ENCODE measurements around the gene CNIH3.

Gene CNIH3

GRCh38 chr1:224759681-224760091 lies 143.6 kb downstream of the CNIH3 start:
- H3K4me1 ChIP-seq (ENCODE audit: control insufficient read depth in 1 of 2, insufficient read depth in 2 of 2, low read length in 2 of 2): no peaks in the 10 kb centered on the region
- H3K9ac ChIP-seq (ENCODE audit: low read depth in 1 of 2, low read length in 2 of 2): no peak overlapping the region
- H3K27ac ChIP-seq (ENCODE audit: low read depth, low read length): no peak overlapping the region
- peaks cover 8 to 10% of the 10 kb centered on the region in 2 donors for H3K9me3 ChIP-seq (ENCODE audit: control insufficient read depth in 1 of 2, low read length in 2 of 2)
- H3K4me3 ChIP-seq (ENCODE audit: low read depth in 1 of 2, low read length in 2 of 2): no peak overlapping the region
- H3K27me3 ChIP-seq (ENCODE audit: control insufficient read depth in 1 of 2, insufficient read depth in 2 of 2, low read length in 2 of 2): no peaks in the 10 kb centered on the region
- H3K36me3 ChIP-seq (ENCODE audit: control insufficient read depth in 1 of 2, insufficient read depth in 2 of 2, low read length in 2 of 2): no peaks in the 10 kb centered on the region

- Histone ChIP-seq H3K27ac (ENCODE audit: low read depth, low read length) (no peak overlapping the region), H3K4me3 (ENCODE audit: low read depth in 1 of 2, low read length in 2 of 2) (no peak overlapping the region), H3K27me3 (ENCODE audit: control insufficient read depth in 1 of 2, insufficient read depth in 2 of 2, low read length in 2 of 2) (no peaks in the 10 kb centered on the region), H3K36me3 (ENCODE audit: control insufficient read depth in 1 of 2, insufficient read depth in 2 of 2, low read length in 2 of 2) (no peaks in the 10 kb centered on the region), H3K9me3 (ENCODE audit: control insufficient read depth in 1 of 2, low read length in 2 of 2) (peaks cover 8 to 10% of the 10 kb centered on the region in 2 donors), H3K4me1 (ENCODE audit: control insufficient read depth in 1 of 2, insufficient read depth in 2 of 2, low read length in 2 of 2) (no peaks in the 10 kb centered on the region), H3K9ac (ENCODE audit: low read depth in 1 of 2, low read length in 2 of 2) (no peak overlapping the region)
These were observed 144.0 kb downstream of the CNIH3 start for GRCh38 chr1:224760163-224760562.

DNA sequence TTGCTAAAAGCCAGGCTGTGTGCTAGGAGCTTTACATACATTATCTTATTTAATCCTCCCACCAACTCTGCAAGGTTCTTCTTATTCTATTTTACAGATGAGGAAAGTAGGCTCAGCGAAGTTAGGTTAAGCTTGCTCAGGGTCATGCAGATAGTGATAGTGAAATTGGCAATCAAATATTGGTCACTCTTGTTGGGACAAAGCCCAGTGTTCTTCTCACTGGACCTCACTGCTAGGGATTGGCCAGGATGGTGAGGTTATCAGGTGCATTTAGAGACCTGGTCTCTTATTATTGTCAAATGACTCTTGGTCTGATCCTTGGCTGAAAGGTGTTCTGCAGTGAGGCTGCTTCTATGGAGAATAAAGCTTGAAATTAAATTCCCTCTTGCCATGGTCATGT lies 145.1 kb downstream of the CNIH3 start:
- Histone ChIP-seq H3K27me3 (ENCODE audit: control insufficient read depth in 1 of 2, insufficient read depth in 2 of 2, low read length in 2 of 2) (no peaks in the 10 kb centered on the region), H3K4me3 (ENCODE audit: low read depth in 1 of 2, low read length in 2 of 2) (no peak overlapping the region), H3K36me3 (ENCODE audit: control insufficient read depth in 1 of 2, insufficient read depth in 2 of 2, low read length in 2 of 2) (no peaks in the 10 kb centered on the region), H3K27ac (ENCODE audit: low read depth, low read length) (no peak overlapping the region), H3K9me3 (ENCODE audit: control insufficient read depth in 1 of 2, low read length in 2 of 2) (peaks cover 8 to 10% of the 10 kb centered on the region in 2 donors), H3K4me1 (ENCODE audit: control insufficient read depth in 1 of 2, insufficient read depth in 2 of 2, low read length in 2 of 2) (no peaks in the 10 kb centered on the region), H3K9ac (ENCODE audit: low read depth in 1 of 2, low read length in 2 of 2) (no peak overlapping the region)

DNA sequence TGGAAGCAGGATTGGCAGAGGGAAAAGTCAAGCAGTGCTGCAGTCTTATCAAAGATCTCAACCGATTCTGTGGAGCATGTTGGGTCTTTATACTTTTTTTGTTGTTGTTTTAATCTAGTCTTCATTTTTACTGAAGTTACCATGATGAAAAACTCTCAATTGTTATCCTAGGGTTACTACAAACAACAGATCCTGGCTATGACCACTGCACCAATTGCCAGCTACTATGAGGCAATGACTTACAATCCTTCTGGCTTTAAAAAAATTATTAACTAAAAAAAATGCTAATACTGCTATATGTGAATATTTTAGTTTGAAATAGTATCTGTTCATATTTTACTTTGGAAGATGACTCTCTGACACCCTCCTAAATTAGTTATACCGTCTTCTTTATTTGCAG lies 145.9 kb downstream of the CNIH3 start:
- H3K27me3 ChIP-seq (ENCODE audit: control insufficient read depth in 1 of 2, insufficient read depth in 2 of 2, low read length in 2 of 2): no peaks in the 10 kb centered on the region
- H3K36me3 ChIP-seq (ENCODE audit: control insufficient read depth in 1 of 2, insufficient read depth in 2 of 2, low read length in 2 of 2): no peaks in the 10 kb centered on the region
- peaks cover 8 to 10% of the 10 kb centered on the region in 2 donors for H3K9me3 ChIP-seq (ENCODE audit: control insufficient read depth in 1 of 2, low read length in 2 of 2)
- H3K9ac ChIP-seq (ENCODE audit: low read depth in 1 of 2, low read length in 2 of 2): no peak overlapping the region
- no peak overlapping the region for H3K27ac ChIP-seq (ENCODE audit: low read depth, low read length)
- H3K4me3 ChIP-seq (ENCODE audit: low read depth in 1 of 2, low read length in 2 of 2): no peak overlapping the region
- H3K4me1 ChIP-seq (ENCODE audit: control insufficient read depth in 1 of 2, insufficient read depth in 2 of 2, low read length in 2 of 2): no peaks in the 10 kb centered on the region

DNA sequence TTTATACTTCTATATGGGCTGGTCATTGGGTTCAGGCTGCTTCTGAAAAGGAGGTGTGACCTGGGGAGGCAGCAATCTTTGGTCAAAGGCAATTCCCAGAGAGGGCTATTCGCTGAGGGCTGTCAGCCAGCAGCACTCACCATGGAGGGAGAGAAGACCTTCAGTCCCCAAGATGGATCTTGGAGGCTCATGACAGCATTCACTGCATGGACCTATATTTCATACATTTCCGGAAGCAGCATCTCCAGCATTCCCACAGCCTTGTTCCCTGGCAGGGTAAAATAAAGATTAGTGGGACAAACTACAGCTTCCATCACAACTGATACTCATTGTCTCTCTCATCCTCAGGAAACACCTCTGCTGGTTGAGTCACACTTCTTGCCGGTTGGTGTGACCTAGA lies 146.6 kb downstream of the CNIH3 start:
- peaks cover 8 to 10% of the 10 kb centered on the region in 2 donors for H3K9me3 ChIP-seq (ENCODE audit: control insufficient read depth in 1 of 2, low read length in 2 of 2)
- no peak overlapping the region for H3K27ac ChIP-seq (ENCODE audit: low read depth, low read length)
- no peaks in the 10 kb centered on the region for H3K36me3 ChIP-seq (ENCODE audit: control insufficient read depth in 1 of 2, insufficient read depth in 2 of 2, low read length in 2 of 2)
- no peaks in the 10 kb centered on the region for H3K4me1 ChIP-seq (ENCODE audit: control insufficient read depth in 1 of 2, insufficient read depth in 2 of 2, low read length in 2 of 2)
- H3K9ac ChIP-seq (ENCODE audit: low read depth in 1 of 2, low read length in 2 of 2): no peak overlapping the region
- no peaks in the 10 kb centered on the region for H3K27me3 ChIP-seq (ENCODE audit: control insufficient read depth in 1 of 2, insufficient read depth in 2 of 2, low read length in 2 of 2)
- no peak overlapping the region for H3K4me3 ChIP-seq (ENCODE audit: low read depth in 1 of 2, low read length in 2 of 2)

DNA sequence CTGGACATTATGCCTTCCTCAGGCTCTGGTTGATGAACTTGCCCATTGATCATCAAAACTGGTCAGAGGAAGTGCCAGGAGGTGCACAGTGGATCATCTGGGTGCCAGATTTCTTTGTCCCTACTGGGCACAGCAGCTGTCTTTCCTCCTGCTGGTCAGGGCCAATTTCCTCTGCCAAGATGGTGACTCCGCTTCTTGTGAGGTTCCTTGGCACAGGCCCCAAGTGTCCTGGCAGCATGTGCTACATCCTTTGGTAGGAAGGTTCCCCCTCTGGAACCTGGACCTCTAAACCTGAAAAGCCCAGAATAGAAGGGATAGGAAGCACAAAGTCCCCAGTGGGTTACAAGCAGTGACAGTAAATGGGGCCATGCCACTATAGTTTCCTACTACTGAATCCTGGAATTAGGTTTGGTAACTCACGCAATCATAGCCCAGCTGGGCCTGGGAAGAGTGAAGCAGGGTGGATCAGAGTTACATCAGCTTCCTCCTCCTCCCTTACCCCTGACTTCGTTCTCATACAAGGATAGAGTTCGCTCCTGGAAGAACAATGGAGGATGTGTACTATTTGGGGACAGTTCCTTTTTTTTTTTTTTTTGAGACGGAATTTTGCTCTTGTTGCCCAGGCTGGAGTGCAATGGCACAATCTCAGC lies 147.1 kb downstream of the CNIH3 start:
- Histone ChIP-seq H3K9me3 (ENCODE audit: control insufficient read depth in 1 of 2, low read length in 2 of 2) (peaks cover 8 to 10% of the 10 kb centered on the region in 2 donors), H3K27ac (ENCODE audit: low read depth, low read length) (no peak overlapping the region), H3K36me3 (ENCODE audit: control insufficient read depth in 1 of 2, insufficient read depth in 2 of 2, low read length in 2 of 2) (no peaks in the 10 kb centered on the region), H3K4me3 (ENCODE audit: low read depth in 1 of 2, low read length in 2 of 2) (no peak overlapping the region), H3K27me3 (ENCODE audit: control insufficient read depth in 1 of 2, insufficient read depth in 2 of 2, low read length in 2 of 2) (no peaks in the 10 kb centered on the region), H3K9ac (ENCODE audit: low read depth in 1 of 2, low read length in 2 of 2) (no peak overlapping the region), H3K4me1 (ENCODE audit: control insufficient read depth in 1 of 2, insufficient read depth in 2 of 2, low read length in 2 of 2) (no peaks in the 10 kb centered on the region)

DNA sequence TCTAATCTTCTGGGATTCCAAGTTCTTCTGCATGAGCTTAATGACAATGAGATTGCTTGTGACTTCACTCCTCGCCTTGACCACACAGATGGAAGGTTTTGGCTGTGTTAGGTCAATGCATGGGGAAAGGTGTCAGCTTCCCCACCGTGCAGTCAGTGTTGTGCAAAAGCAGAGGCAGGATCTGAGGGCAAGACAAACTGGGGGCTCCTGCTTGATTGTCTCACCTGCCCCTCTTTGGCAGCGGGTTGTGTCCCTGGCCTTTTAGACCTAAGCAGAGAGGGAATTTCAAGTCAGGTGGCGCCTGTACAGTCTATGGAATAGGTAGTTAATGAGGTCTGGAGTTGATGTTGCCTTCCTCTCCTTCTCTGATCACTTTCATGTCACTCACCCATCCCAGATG lies 150.1 kb downstream of the CNIH3 start:
- Histone ChIP-seq H3K9ac (ENCODE audit: low read depth in 1 of 2, low read length in 2 of 2) (no peak overlapping the region), H3K9me3 (ENCODE audit: control insufficient read depth in 1 of 2, low read length in 2 of 2) (no peaks in the 10 kb centered on the region), H3K4me1 (ENCODE audit: control insufficient read depth in 1 of 2, insufficient read depth in 2 of 2, low read length in 2 of 2) (no peaks in the 10 kb centered on the region), H3K27me3 (ENCODE audit: control insufficient read depth in 1 of 2, insufficient read depth in 2 of 2, low read length in 2 of 2) (peaks cover 0 to under 1% of the 10 kb centered on the region in 2 donors), H3K27ac (ENCODE audit: low read depth, low read length) (no peak overlapping the region), H3K36me3 (ENCODE audit: control insufficient read depth in 1 of 2, insufficient read depth in 2 of 2, low read length in 2 of 2) (no peaks in the 10 kb centered on the region), H3K4me3 (ENCODE audit: low read depth in 1 of 2, low read length in 2 of 2) (no peak overlapping the region)

DNA sequence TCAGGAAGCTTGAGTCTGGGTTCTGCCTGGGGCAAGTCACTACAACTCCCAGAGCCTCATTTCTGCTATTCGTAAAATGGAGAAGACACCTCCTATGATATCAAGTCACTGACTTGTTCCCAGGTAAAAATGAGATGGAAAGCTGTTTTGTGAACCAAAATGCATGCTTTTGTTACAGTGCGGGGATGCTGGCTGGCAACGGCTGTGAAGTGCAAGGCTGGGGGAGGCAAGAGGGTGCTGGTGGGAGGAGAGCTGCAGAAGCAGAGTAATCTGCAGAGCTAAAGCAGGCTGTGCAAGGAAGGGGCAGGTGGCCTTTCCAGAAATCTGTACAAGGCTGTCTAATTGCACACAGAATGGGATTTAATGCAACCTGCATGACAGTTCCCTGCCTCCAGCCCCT lies 150.9 kb downstream of the CNIH3 start:
- H3K9me3 ChIP-seq (ENCODE audit: control insufficient read depth in 1 of 2, low read length in 2 of 2): no peaks in the 10 kb centered on the region
- H3K27me3 ChIP-seq (ENCODE audit: control insufficient read depth in 1 of 2, insufficient read depth in 2 of 2, low read length in 2 of 2): peaks cover 0 to 3% of the 10 kb centered on the region in 2 donors
- H3K36me3 ChIP-seq (ENCODE audit: control insufficient read depth in 1 of 2, insufficient read depth in 2 of 2, low read length in 2 of 2): no peaks in the 10 kb centered on the region
- H3K4me1 ChIP-seq (ENCODE audit: control insufficient read depth in 1 of 2, insufficient read depth in 2 of 2, low read length in 2 of 2): no peaks in the 10 kb centered on the region
- no peak overlapping the region for H3K4me3 ChIP-seq (ENCODE audit: low read depth in 1 of 2, low read length in 2 of 2)
- H3K9ac ChIP-seq (ENCODE audit: low read depth in 1 of 2, low read length in 2 of 2): no peak overlapping the region
- no peak overlapping the region for H3K27ac ChIP-seq (ENCODE audit: low read depth, low read length)

DNA sequence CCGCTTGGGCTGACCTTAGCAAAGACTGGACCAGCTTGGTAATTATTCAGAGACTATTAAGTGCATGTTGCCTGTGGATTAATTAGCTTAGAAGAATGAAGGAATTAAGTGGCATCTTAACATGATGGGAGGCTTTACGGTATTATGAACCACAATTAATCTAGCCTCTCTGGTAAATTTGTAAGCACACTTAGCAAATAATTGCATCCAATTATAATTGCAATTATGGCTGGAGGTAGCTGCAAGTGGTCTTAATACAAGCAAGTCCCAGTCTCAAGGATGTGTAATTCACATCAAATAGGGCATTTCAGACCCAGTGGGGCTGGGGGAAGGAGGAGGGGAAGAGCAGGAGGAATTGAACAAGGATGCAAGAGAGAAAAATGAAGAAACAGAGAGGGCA lies 151.6 kb downstream of the CNIH3 start:
- Histone ChIP-seq H3K9ac (ENCODE audit: low read depth in 1 of 2, low read length in 2 of 2) (no peak overlapping the region), H3K36me3 (ENCODE audit: control insufficient read depth in 1 of 2, insufficient read depth in 2 of 2, low read length in 2 of 2) (no peaks in the 10 kb centered on the region), H3K4me1 (ENCODE audit: control insufficient read depth in 1 of 2, insufficient read depth in 2 of 2, low read length in 2 of 2) (no peaks in the 10 kb centered on the region), H3K27me3 (ENCODE audit: control insufficient read depth in 1 of 2, insufficient read depth in 2 of 2, low read length in 2 of 2) (peaks cover 0 to 3% of the 10 kb centered on the region in 2 donors), H3K4me3 (ENCODE audit: low read depth in 1 of 2, low read length in 2 of 2) (no peak overlapping the region), H3K27ac (ENCODE audit: low read depth, low read length) (no peak overlapping the region), H3K9me3 (ENCODE audit: control insufficient read depth in 1 of 2, low read length in 2 of 2) (no peaks in the 10 kb centered on the region)

- no peak overlapping the region for H3K9ac ChIP-seq (ENCODE audit: low read depth in 1 of 2, low read length in 2 of 2)
- no peaks in the 10 kb centered on the region for H3K36me3 ChIP-seq (ENCODE audit: control insufficient read depth in 1 of 2, insufficient read depth in 2 of 2, low read length in 2 of 2)
These were observed 152.9 kb downstream of the CNIH3 start for GRCh38 chr1:224768971-224769370.

More at GRCh38 chr1:224768971-224769370, 152.9 kb downstream of the CNIH3 start:
- Histone ChIP-seq H3K4me1 (ENCODE audit: control insufficient read depth in 1 of 2, insufficient read depth in 2 of 2, low read length in 2 of 2) (no peaks in the 10 kb centered on the region), H3K27ac (ENCODE audit: low read depth, low read length) (no peak overlapping the region), H3K27me3 (ENCODE audit: control insufficient read depth in 1 of 2, insufficient read depth in 2 of 2, low read length in 2 of 2) (peaks cover 0 to 3% of the 10 kb centered on the region in 2 donors), H3K9me3 (ENCODE audit: control insufficient read depth in 1 of 2, low read length in 2 of 2) (no peaks in the 10 kb centered on the region), H3K4me3 (ENCODE audit: low read depth in 1 of 2, low read length in 2 of 2) (no peak overlapping the region)
